GM20000 (cell line): ENCODE results near the gene CLUH.

Experiments used
- DNase-seq: peaks from one replicate; pipeline ENCODE4 v3.0.0; 2012; ENCODE audit warnings: low spot score
- TF ChIP-seq, protein P1 (sequence below): IDR thresholded peaks from 2 replicates; pipeline ENCODE4 v1.5.1; 2012; ENCODE audit warnings: mild to moderate bottlenecking, control low read depth; ENCODE audit errors: extremely low read depth, missing control alignments

CLUH gene

DNA sequence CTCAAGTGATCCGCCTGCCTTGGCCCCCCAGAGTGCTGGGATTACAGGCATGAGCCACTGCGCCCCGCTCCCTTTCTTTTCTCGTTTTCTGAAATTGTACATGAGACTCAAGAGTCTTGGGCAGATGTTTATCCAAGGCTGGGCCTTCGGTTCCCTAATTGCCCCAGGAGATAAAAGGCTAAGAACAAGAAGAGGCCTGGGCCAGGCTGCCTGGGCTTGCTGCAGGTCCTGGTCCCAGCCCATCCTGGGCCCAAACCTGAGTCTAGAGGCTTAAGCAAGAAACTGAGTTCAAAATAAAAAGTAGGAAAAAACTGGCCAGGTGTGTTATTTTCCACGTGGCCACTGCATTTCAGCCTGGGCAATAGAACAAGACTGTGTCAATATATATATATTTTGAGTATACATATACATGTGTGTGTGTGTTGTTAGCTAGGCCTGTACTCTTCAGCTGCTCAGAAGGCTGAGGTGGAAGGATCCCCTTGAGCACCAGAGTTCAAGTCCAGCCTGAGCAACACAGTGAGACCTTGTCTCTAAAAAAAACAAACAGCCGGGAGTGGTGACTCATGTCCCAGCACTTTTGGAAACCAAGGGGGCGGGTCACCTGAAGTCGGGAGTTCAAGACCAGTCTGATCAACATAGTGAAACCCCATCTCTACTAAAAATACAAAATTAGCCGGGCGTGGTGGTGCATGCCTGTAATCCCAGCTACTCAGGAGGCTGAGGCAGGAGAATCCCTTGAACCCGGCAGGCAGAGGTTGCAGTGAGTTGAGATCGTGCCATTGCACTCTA is 6.8 kb upstream of the CLUH start:
- DNase-seq = no peak
- TF ChIP-seq, protein P1, sequence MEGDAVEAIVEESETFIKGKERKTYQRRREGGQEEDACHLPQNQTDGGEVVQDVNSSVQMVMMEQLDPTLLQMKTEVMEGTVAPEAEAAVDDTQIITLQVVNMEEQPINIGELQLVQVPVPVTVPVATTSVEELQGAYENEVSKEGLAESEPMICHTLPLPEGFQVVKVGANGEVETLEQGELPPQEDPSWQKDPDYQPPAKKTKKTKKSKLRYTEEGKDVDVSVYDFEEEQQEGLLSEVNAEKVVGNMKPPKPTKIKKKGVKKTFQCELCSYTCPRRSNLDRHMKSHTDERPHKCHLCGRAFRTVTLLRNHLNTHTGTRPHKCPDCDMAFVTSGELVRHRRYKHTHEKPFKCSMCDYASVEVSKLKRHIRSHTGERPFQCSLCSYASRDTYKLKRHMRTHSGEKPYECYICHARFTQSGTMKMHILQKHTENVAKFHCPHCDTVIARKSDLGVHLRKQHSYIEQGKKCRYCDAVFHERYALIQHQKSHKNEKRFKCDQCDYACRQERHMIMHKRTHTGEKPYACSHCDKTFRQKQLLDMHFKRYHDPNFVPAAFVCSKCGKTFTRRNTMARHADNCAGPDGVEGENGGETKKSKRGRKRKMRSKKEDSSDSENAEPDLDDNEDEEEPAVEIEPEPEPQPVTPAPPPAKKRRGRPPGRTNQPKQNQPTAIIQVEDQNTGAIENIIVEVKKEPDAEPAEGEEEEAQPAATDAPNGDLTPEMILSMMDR = no peak

DNA sequence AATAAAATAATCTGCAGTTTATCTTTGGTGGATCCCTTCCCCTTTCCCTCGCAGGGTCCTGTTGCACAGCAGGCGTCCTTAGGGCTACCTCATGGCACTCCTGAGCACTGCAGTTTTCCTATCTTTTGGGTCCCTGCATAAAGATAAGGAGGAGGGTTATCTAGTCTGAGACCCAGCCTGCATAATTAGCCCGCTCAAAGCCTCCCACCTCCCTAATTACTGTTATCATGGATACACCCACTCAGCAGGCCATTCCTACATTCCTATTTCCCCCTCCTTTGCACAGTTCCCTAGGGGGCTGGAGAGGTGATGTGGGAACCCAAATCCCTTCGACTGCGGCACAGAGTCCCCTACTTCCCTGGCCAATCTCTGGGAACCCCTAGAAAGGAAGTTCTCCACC is 5.1 kb upstream of the CLUH start:
- TF ChIP-seq, protein P1 = no peak
- DNase-seq = no peak

GRCh38 chr17:2713881-2714280 is 2.3 kb upstream of the CLUH start:
- TF ChIP-seq, protein P1 = no peak
- DNase-seq = no peak

DNA sequence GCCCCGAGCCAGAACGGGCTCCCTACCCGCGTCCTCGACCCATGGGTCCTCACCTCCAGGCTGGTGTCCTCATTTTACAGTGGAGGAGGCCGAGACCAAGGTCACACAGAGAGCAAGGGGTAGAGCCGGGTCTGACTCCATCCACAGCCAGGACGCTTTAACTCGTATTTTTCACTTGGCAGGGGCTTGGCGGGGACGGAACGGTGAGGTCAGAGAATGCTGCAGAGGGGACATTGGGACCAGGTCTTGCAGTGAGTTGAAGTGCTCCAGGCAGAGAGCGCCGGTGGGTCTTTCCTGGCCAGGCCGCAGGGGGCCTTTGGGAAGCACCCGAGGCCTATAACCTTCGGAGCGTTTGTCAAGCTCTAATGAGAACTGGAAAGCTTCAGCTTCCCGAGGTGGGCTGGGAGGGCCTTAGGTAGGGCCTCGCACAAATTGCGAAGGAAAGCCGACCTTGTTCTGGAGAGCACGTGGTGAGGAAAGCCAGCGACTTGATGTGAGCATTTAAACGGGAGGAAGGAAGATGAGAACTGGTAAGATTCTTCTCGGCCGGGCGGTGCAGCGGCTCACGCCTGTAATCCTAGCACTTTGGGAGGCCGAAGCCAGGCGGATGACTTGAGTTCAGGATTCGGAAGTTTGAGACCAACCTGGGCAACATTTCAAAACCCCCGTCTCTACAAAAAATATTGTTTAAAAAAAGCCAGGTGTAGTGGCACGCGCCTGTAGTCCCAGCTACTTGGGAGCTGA is 908 bp upstream of the CLUH start:
- TF ChIP-seq, protein P1 = no peak
- DNase-seq = no peak

GRCh38 chr17:2710803-2711607 is 559 bp downstream of the CLUH start:
- TF ChIP-seq, protein P1 = no peak
- no peak for DNase-seq

GRCh38 chr17:2710071-2710802 is 1.3 kb downstream of the CLUH start:
- no peak for DNase-seq
- TF ChIP-seq, protein P1 = no peak
